CD4-positive, alpha-beta T cell (primary cell): Measurements from ENCODE around the gene TMED9. TPM values are rescaled to one million over a fixed set of nuclear protein-coding genes. Genes with fewer than 3 reads are reported as not detected.

ENCODE experiments used
- ATAC-seq: fragments of 200-7000 bp; cut with Tn5 transposase; one replicate; pipeline ENCODE4 v1.10.0; 2022; ENCODE audit warnings: mild to moderate bottlenecking; ENCODE audit not compliant: poor library complexity
- CTCF ChIA-PET: fragments of 350-600 bp; sonication (Branson Sonifier 250); formaldehyde crosslinking; loops from one replicate; lab custom pipeline; 2021; ENCODE audit warnings: antibody characterized with exemption, inconsistent platforms; lab: Charles Lee
- POLR2A ChIA-PET: fragments of 350-600 bp; sonication (Branson Sonifier 250); formaldehyde crosslinking; loops from one replicate; lab custom pipeline; 2021; ENCODE audit warnings: antibody characterized with exemption, inconsistent platforms; lab: Charles Lee
- DNase-seq, 14 experiments: peaks; one replicate each; pipeline ENCODE4 v3.0.0-alpha.2; 2013 to 2020; ENCODE audit warnings: mixed read lengths in 2 of 14
- H3K27ac ChIP-seq, 2 donors: one replicate each; pipeline versions ENCODE4 v1.5.1 to v1.7.0; 2013; ENCODE audit warnings: low read length in 2 of 2, low read depth in 1 of 2, mild to moderate bottlenecking in 1 of 2
- H3K27me3 ChIP-seq, 2 experiments: 1 replicate in 1 of 2; 2 replicates in 1 of 2; pipeline versions ENCODE4 v1.6.1 to v1.7.0; 2013; ENCODE audit warnings: low read length in 2 of 2, control low read depth in 1 of 2, mild to moderate bottlenecking in 1 of 2, moderate library complexity in 1 of 2; ENCODE audit not compliant: insufficient read depth in 2 of 2, control insufficient read depth in 1 of 2
- H3K36me3 ChIP-seq: one replicate; pipeline ENCODE4 v1.6.1; 2013; ENCODE audit warnings: low read length, control low read depth; ENCODE audit not compliant: insufficient read depth
- H3K4me1 ChIP-seq: one replicate; pipeline ENCODE4 v1.6.1; 2013; ENCODE audit warnings: low read length, control low read depth; ENCODE audit not compliant: insufficient read depth
- H3K4me3 ChIP-seq: one replicate; pipeline ENCODE4 v1.5.1; 2013; ENCODE audit warnings: mild to moderate bottlenecking, low read length, moderate library complexity
- H3K9me3 ChIP-seq, 2 experiments: 1 replicate in 1 of 2; 2 replicates in 1 of 2; pipeline versions ENCODE4 v1.6.1 to v1.7.0; 2013; ENCODE audit warnings: low read length in 2 of 2, mild to moderate bottlenecking in 2 of 2, control low read depth in 1 of 2, moderate library complexity in 1 of 2; ENCODE audit not compliant: control insufficient read depth in 1 of 2, insufficient read depth in 1 of 2
- H3K27ac Mint-ChIP-seq: one replicate; pipeline ENCODE4 v1.8.0; 2020; ENCODE audit warnings: mixed read lengths
- H3K27me3 Mint-ChIP-seq: one replicate; pipeline ENCODE4 v1.8.0; 2021; ENCODE audit warnings: mixed read lengths
- H3K36me3 Mint-ChIP-seq: one replicate; pipeline ENCODE4 v1.8.0; 2021; ENCODE audit warnings: low read depth, mixed read lengths
- H3K4me1 Mint-ChIP-seq: one replicate; pipeline ENCODE4 v1.8.0; 2021; ENCODE audit warnings: low read depth, mixed read lengths
- H3K4me3 Mint-ChIP-seq: one replicate; pipeline ENCODE4 v1.8.0; 2020; ENCODE audit warnings: mild to moderate bottlenecking, mixed read lengths
- H3K9me3 Mint-ChIP-seq: one replicate; pipeline ENCODE4 v1.8.0; 2020; ENCODE audit warnings: mixed read lengths
- intact Hi-C, 2 experiments: fragments of 100-400 bp; cut with DNase I in 1 of 2; cut with micrococcal nuclease in 1 of 2; formaldehyde crosslinking; loops; one replicate each; pipeline versions ENCODE4 v1.15.1 to v1.9.0; 2023 to 2025; cut with DNase I, micrococcal nuclease
- total RNA-seq, 174 experiments: library from RNA in 2 of 174; stranded (reverse) in 2 of 174; gene quantifications; one replicate each; pipeline ENCODE4 v1.2.3 and lab custom pipeline; 2021 to 2026
- TF ChIP-seq, protein P1 (sequence below): fragments of 200-600 bp; IDR thresholded peaks from one replicate; pipeline ENCODE4 v1.8.0; 2022; ENCODE audit warnings: antibody characterized with exemption, mild to moderate bottlenecking

TMED9 gene
- total RNA-seq, 2 experiments from 2014 or later = 42.7 to 47.8 TPM

DNA sequence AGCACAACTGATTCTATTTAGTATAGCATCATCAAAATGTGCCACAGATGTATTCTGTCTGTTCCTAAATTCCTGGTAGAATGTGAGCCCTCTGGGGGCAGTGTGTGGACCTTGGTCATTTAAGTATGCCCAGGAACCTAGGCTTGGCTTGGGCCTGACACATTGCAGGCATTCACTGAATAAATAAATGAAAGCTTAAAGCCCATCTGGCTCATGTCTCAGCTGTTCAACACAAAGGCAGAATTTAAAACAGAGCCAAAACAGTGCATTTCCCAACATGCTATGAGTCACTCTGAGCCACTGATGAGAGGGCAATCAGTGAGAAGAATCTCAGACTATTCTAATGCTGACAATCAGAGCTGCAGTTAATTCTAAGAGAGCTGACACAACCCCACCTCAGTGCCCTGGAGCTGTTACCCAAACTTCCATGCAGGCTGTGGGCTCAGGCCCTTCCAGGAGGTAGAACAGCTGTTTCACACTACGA lies 45.7 kb upstream of the TMED9 start:
- Mint-ChIP-seq H3K4me1 (peaks cover 32% of the 10 kb centered on the region), H3K36me3 (peaks cover 37% of the 10 kb centered on the region), H3K27ac (peak overlapping the region; percentile 10), H3K9me3 (no peaks in the 10 kb centered on the region), H3K27me3 (no peaks in the 10 kb centered on the region), H3K4me3 (no peak overlapping the region)
- H3K36me3 ChIP-seq = peaks cover 22% of the 10 kb centered on the region
- intact Hi-C loops = no loop called here
- H3K27ac ChIP-seq = no peak overlapping the region
- H3K4me1 ChIP-seq = peaks cover 3% of the 10 kb centered on the region
- ChIA-PET POLR2A (no interaction called here), CTCF (interaction anchor here (0.5 to 1.7 kb wide), 2 partner anchors 13 to 156 kb away, joined by 3 to 4 read pairs; no protein-coding TSS in a partner anchor)
- no peaks in the 10 kb centered on the region for H3K9me3 ChIP-seq
- TF ChIP-seq, protein P1, sequence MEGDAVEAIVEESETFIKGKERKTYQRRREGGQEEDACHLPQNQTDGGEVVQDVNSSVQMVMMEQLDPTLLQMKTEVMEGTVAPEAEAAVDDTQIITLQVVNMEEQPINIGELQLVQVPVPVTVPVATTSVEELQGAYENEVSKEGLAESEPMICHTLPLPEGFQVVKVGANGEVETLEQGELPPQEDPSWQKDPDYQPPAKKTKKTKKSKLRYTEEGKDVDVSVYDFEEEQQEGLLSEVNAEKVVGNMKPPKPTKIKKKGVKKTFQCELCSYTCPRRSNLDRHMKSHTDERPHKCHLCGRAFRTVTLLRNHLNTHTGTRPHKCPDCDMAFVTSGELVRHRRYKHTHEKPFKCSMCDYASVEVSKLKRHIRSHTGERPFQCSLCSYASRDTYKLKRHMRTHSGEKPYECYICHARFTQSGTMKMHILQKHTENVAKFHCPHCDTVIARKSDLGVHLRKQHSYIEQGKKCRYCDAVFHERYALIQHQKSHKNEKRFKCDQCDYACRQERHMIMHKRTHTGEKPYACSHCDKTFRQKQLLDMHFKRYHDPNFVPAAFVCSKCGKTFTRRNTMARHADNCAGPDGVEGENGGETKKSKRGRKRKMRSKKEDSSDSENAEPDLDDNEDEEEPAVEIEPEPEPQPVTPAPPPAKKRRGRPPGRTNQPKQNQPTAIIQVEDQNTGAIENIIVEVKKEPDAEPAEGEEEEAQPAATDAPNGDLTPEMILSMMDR = no peak
- ATAC-seq = no peak
- peak in 2 of 14 experiments; percentile 47 to 59 for DNase-seq
- H3K4me3 ChIP-seq = no peak overlapping the region
- no peaks in the 10 kb centered on the region for H3K27me3 ChIP-seq

GRCh38 chr5:177547736-177548135 lies 44.3 kb upstream of the TMED9 start:
- POLR2A ChIA-PET = no interaction called here
- peaks cover 31% of the 10 kb centered on the region for H3K4me1 Mint-ChIP-seq
- H3K4me3 Mint-ChIP-seq = no peak overlapping the region

GRCh38 chr5:177548495-177548894 lies 43.5 kb upstream of the TMED9 start:
- H3K27ac ChIP-seq = no peak overlapping the region
- ATAC-seq (no peak), DNase-seq (no peak)
- H3K4me1 ChIP-seq = peaks cover 14% of the 10 kb centered on the region
- H3K27ac Mint-ChIP-seq = no peak overlapping the region
- POLR2A ChIA-PET = no interaction called here
- peaks cover 39% of the 10 kb centered on the region for H3K4me1 Mint-ChIP-seq
- H3K36me3 ChIP-seq = peaks cover 19% of the 10 kb centered on the region
- intact Hi-C loops = no loop called here
- no peaks in the 10 kb centered on the region for H3K27me3 Mint-ChIP-seq
- H3K27me3 ChIP-seq = no peaks in the 10 kb centered on the region
- peaks cover 36% of the 10 kb centered on the region for H3K36me3 Mint-ChIP-seq
- CTCF ChIA-PET = interaction anchor here (1.1 kb wide), 1 partner anchor 12 kb away, joined by 3 read pairs; no protein-coding TSS in a partner anchor
- no peak overlapping the region for H3K4me3 ChIP-seq
- TF ChIP-seq, protein P1 = no peak
- H3K9me3 ChIP-seq = no peaks in the 10 kb centered on the region
- H3K9me3 Mint-ChIP-seq = no peaks in the 10 kb centered on the region
- H3K4me3 Mint-ChIP-seq = no peak overlapping the region

More at GRCh38 chr5:177547736-177548135, 44.3 kb upstream of the TMED9 start:
- Mint-ChIP-seq H3K27ac (no peak overlapping the region), H3K27me3 (no peaks in the 10 kb centered on the region), H3K36me3 (peaks cover 37% of the 10 kb centered on the region), H3K9me3 (no peaks in the 10 kb centered on the region)
- Histone ChIP-seq H3K4me1 (peaks cover 7% of the 10 kb centered on the region), H3K27me3 (no peaks in the 10 kb centered on the region), H3K27ac (no peak overlapping the region), H3K4me3 (no peak overlapping the region), H3K36me3 (peaks cover 19% of the 10 kb centered on the region), H3K9me3 (no peaks in the 10 kb centered on the region)
- CTCF ChIA-PET = no interaction called here
- ATAC-seq = no peak
- TF ChIP-seq, protein P1 = no peak
- DNase-seq = no peak
- intact Hi-C loops = no loop called here
